Measurements from ENCODE around the gene CIDEA. TPM values are rescaled to one million over a fixed set of nuclear protein-coding genes. Genes with fewer than 3 reads are reported as not detected.
"Not testable (repeated sequence)": the region's sequence is repeated elsewhere in the genome, so short reads cannot be mapped to it uniquely, and the experiment has no call there.

CIDEA gene
- total RNA-seq, 4 donors from 2014 or later: 0.31 to 5.1 (median 0.59) TPM; not detected in 1

GRCh38 chr18:12242658-12243260, 11.4 kb upstream of the CIDEA start:
- 83 to 92% methylated on average over 2 to 11 of the region's 21 CpGs for WGBS, 2 donors (ENCODE audit: low coverage in 1 of 2)
- ATAC-seq: no peak

DNA sequence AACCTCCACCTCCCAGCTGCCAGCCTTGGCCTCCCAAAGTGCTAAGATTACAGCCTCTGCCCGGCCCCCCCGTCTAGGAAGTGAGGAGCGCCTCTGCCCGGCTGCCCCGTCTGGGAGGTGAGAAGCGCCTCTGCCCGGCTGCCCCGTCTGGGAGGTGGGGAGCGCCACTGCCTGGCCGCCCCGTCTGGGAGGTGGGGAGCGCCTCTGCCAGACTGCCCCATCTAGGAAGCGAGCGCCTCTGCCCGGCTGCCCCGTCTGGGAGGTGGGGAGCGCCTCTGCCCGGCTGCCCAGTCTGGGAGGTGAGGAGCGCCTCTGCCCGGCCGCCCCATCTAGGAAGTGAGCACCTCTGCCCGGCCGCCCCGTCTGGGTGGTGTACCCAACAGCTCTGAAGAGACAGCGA, 10.9 kb upstream of the CIDEA start:
- WGBS, 2 donors (ENCODE audit: low coverage in 1 of 2): no CpG with 5 or more reads among the region's 25 CpGs

More at GRCh38 chr18:12242658-12243260, 11.4 kb upstream of the CIDEA start:
- Histone ChIP-seq H3K36me3 (no peaks in the 10 kb centered on the region), H3K4me1 (no peaks in the 10 kb centered on the region), H3K27me3 (peaks cover 28% of the 10 kb centered on the region), H3K27ac (no peak overlapping the region), H3K4me3 (no peak overlapping the region), H3K9me3 (no peaks in the 10 kb centered on the region)
- no peak for TF ChIP-seq POLR2AphosphoS5 (IDR thresholded peaks at IDR 0.05)
- no peak for TF ChIP-seq EP300 (IDR thresholded peaks at IDR 0.05)
- no peak for TF ChIP-seq CTCF (IDR thresholded peaks at IDR 0.05)
- TF ChIP-seq POLR2A (IDR thresholded peaks at IDR 0.05): no peak

DNA sequence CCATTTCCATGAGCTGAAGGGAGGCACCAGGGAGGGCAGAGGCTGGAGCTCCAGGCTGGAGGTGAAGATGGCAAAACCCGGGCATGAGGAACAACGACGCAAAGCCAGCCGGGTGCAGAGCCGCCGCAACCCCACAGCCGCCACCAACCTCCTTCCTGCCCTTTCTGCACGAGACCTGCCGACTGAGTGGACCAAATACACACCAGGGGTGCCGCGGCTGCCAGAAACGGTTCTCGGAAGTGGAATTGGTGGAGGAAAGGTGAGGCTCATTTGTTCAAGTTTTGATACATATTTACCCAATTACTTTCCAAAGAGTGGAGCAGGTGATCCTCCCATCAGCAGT, 8.4 kb upstream of the CIDEA start:
- Histone ChIP-seq H3K27ac (no peak overlapping the region), H3K4me1 (no peaks in the 10 kb centered on the region), H3K36me3 (no peaks in the 10 kb centered on the region), H3K9me3 (no peaks in the 10 kb centered on the region), H3K27me3 (peaks cover 46% of the 10 kb centered on the region), H3K4me3 (no peak overlapping the region)
- TF ChIP-seq CTCF (IDR thresholded peaks at IDR 0.05) (no peak), POLR2A (IDR thresholded peaks at IDR 0.05) (no peak), EP300 (IDR thresholded peaks at IDR 0.05) (no peak), POLR2AphosphoS5 (IDR thresholded peaks at IDR 0.05) (no peak)
- ATAC-seq: no peak
- WGBS, 2 donors (ENCODE audit: low coverage in 1 of 2): 92 to 100% methylated on average over 2 to 11 of the region's 13 CpGs

More for the DNA sequence above, 10.9 kb upstream of the CIDEA start:
- H3K9me3 ChIP-seq, ATAC-seq, H3K4me3 ChIP-seq, H3K36me3 ChIP-seq, H3K4me1 ChIP-seq, H3K27ac ChIP-seq: not testable (repeated sequence)
- peaks cover 33% of the 10 kb centered on the region for H3K27me3 ChIP-seq

DNA sequence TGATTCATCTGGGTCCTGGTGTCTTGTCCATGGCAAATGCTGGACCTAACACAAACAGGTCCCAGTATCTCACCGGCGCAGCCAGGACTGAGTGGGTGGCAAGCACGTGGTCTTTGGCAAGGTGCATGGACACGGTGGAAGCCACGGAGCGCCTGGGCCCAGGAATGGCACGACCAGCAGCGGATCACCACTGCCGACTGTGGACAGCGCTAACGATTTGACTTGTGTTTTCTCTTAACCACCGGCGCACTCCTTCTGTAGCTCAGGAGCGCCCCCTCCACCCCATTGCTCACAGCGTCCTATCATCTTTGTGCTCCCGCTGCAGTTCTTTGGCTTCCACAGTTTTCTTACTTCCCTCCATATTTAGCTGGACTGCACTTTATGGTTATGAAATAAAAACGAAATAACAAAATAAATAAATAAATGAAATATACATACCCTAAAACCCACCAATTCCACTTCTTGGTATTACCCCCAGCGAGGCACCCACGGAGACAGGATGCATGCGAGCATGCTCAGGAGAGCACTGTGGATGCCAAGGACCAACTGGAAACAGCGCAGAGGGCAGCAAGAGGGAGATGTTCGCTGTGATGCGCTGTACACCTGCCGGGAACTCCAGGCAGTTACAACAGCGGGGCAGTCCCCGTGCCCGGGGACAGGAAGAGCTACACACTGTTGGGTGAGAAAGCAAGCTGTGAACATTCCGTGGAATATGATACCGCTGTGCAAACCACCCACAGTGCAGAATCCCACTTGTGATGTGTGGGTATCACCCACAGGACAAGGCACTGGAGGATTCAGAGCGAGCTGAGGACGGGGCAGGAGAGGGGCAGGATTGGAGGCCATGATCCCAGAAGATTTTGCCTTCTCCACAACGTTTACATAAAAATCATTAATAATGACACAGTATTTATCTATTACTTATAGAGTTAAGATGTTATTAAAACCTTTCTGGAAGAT, 7.0 kb upstream of the CIDEA start:
- WGBS, 2 donors (ENCODE audit: low coverage in 1 of 2): 33 to 48% methylated on average over 17 to 20 of the region's 32 CpGs
- Histone ChIP-seq H3K27ac (no peak overlapping the region), H3K4me3 (no peak overlapping the region), H3K9me3 (no peaks in the 10 kb centered on the region), H3K36me3 (no peaks in the 10 kb centered on the region), H3K27me3 (peaks cover 56% of the 10 kb centered on the region), H3K4me1 (no peaks in the 10 kb centered on the region)
- TF ChIP-seq POLR2AphosphoS5 (IDR thresholded peaks at IDR 0.05) (no peak), POLR2A (IDR thresholded peaks at IDR 0.05) (no peak), EP300 (IDR thresholded peaks at IDR 0.05) (no peak), CTCF (IDR thresholded peaks at IDR 0.05) (no peak)
- no peak for ATAC-seq

DNA sequence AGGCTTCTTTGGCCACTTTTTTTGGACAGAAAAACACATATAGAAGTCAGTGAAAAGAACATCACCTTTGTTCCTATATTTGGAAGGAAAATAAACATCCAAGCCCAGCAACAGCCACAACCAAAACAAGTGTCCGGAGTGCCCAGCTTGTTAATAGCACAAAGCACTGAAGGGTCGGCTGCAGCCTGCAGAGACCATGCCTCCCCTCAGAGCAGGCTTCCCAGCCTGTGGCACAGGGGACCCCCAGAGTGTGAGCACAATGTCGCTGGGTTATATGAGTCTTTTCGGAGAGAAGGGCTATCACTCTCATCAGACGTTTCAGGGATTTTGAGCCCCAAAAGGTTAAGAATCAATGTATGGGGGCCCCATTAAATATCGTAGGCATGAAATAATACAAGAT, 6.2 kb upstream of the CIDEA start:
- TF ChIP-seq CTCF (IDR thresholded peaks at IDR 0.05): no peak
- no peak for TF ChIP-seq EP300 (IDR thresholded peaks at IDR 0.05)
- no peak for TF ChIP-seq POLR2A (IDR thresholded peaks at IDR 0.05)
- no peak for TF ChIP-seq POLR2AphosphoS5 (IDR thresholded peaks at IDR 0.05)
- ATAC-seq: no peak
- WGBS, 2 donors (ENCODE audit: low coverage in 1 of 2): 35 to 70% methylated on average over 2 to 6 of the region's 6 CpGs
- Histone ChIP-seq H3K9me3 (no peaks in the 10 kb centered on the region), H3K4me3 (no peak overlapping the region), H3K4me1 (peaks cover 0 to under 1% (median 0%) of the 10 kb centered on the region in 3 donors), H3K36me3 (no peaks in the 10 kb centered on the region), H3K27ac (no peak overlapping the region), H3K27me3 (peaks cover 64% of the 10 kb centered on the region)

All from gastroesophageal sphincter (tissue), 4 donors.